Measurements from ENCODE around the gene GZMA. TPM values are rescaled to one million over a fixed set of nuclear protein-coding genes. Genes with fewer than 3 reads are reported as not detected.

GZMA gene
- total RNA-seq, 4 donors from 2014 or later = 0.96 to 4.8 (median 1.8) TPM; not detected in 1

DNA sequence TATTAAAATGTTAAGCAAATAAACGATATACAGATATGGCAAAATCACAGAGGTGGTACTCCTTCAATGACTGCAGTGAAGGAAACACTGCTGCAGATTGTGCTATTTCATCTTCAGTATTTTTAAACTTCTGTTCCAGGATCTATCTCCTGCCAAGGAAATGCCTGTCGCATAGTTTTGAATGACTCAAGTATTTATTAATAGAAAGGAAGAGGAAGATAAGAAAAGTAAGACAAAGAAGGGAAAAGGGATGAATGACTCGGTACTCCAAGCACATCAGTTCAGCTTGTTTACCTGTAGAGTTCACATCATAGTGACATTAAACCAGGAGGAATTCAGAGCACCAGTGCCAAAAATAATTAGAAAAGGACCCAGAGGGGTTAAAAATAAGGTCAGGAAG lies 52.4 kb downstream of the GZMA start:
- no peak for TF ChIP-seq CTCF (IDR thresholded peaks at IDR 0.05)
- no peak for ATAC-seq (ENCODE audit: low FRiP score)

More for the DNA sequence above, 52.4 kb downstream of the GZMA start:
- no peak for DNase-seq (ENCODE audit: low spot score)

Other genes starting within 250 kb of the GZMA start
- gene ESM1, start 117.1 kb upstream of the GZMA start, total RNA-seq = under 1 TPM in 1 of 4 donors, not detected in 3; 0.36 TPM
- gene GZMK, start 78.4 kb upstream of the GZMA start, total RNA-seq = 1 to 10 TPM in 3 of 4 donors, not detected in 1; 2.7 to 4.4 (median 3.1) TPM
- 10 to 100 TPM in 3 of 4 donors, 1 to 10 TPM in 1; 9.5 to 30.9 (median 17.7) TPM for gene GPX8, start 57.5 kb downstream of the GZMA start, total RNA-seq
- not detected for gene CDC20B, start 70.5 kb downstream of the GZMA start, total RNA-seq
- gene MCIDAS, start 124.7 kb downstream of the GZMA start, total RNA-seq = not detected
- not detected for gene CCNO, start 131.0 kb downstream of the GZMA start, total RNA-seq
- 10 to 100 TPM; 23.0 to 29.2 (median 25.7) TPM for gene DHX29, start 205.0 kb downstream of the GZMA start, total RNA-seq
- 100 to 1,000 TPM in 1 of 4 donors, 10 to 100 TPM in 3; 82.5 to 102 (median 86.1) TPM for gene MTREX, start 205.3 kb downstream of the GZMA start, total RNA-seq

Data from omental fat pad (tissue), 4 donors.